Measurements from ENCODE around the gene EOMES.

DNA sequence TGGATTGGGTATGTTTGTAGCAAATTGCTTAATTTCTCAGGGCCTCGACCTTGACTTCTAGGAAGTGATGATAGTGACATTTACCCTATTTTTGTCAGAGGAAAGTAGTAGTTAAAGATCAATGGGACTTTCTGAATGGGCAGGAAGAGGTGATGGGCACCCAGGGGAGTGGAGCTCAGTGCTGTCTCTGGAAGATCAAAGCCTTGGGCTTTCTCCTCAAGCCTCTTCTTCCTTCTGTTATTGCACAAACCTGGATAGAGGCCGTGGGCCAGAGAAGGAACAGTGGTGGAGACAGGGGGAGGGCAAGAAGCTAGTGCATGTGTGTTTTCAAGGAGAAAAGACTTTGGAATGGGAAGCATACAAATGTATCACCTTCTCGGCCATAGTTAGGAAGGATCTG, 44.9 kb upstream of the EOMES start:
- TF ChIP-seq POLR2A (IDR thresholded peaks at IDR 0.05), result no peak
- TF ChIP-seq, protein P1, sequence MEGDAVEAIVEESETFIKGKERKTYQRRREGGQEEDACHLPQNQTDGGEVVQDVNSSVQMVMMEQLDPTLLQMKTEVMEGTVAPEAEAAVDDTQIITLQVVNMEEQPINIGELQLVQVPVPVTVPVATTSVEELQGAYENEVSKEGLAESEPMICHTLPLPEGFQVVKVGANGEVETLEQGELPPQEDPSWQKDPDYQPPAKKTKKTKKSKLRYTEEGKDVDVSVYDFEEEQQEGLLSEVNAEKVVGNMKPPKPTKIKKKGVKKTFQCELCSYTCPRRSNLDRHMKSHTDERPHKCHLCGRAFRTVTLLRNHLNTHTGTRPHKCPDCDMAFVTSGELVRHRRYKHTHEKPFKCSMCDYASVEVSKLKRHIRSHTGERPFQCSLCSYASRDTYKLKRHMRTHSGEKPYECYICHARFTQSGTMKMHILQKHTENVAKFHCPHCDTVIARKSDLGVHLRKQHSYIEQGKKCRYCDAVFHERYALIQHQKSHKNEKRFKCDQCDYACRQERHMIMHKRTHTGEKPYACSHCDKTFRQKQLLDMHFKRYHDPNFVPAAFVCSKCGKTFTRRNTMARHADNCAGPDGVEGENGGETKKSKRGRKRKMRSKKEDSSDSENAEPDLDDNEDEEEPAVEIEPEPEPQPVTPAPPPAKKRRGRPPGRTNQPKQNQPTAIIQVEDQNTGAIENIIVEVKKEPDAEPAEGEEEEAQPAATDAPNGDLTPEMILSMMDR (IDR thresholded peaks at IDR 0.05), result no peak
